WTC11 (cell line): ENCODE results near the gene CBS.

Experiments used
- CBFB ChIP-seq: sonication (generic); formaldehyde crosslinking; IDR thresholded peaks from 2 replicates; pipeline ENCODE4 v1.8.1; 2022; ENCODE audit warnings: mild to moderate bottlenecking, low read depth, missing genetic modification reagents
- CREB1 ChIP-seq: sonication (generic); formaldehyde crosslinking; IDR thresholded peaks from 2 replicates; pipeline ENCODE4 v1.8.0; 2023; ENCODE audit warnings: mild to moderate bottlenecking, missing genetic modification reagents
- CTCF ChIP-seq: fragments of 200-600 bp; IDR thresholded peaks from 2 replicates; pipeline ENCODE4 v1.8.0; 2022; ENCODE audit warnings: antibody characterized with exemption
- E2F4 ChIP-seq: sonication (generic); formaldehyde crosslinking; IDR thresholded peaks from 2 replicates; pipeline ENCODE4 v1.8.1; 2022; ENCODE audit warnings: low read depth, mild to moderate bottlenecking, moderate library complexity, missing genetic modification reagents, borderline replicate concordance
- ESRRA ChIP-seq: sonication (generic); formaldehyde crosslinking; IDR thresholded peaks from 2 replicates; pipeline ENCODE4 v1.8.1; 2022; ENCODE audit warnings: mild to moderate bottlenecking, missing genetic modification reagents, borderline replicate concordance
- FOXJ3 ChIP-seq: sonication (generic); formaldehyde crosslinking; IDR thresholded peaks from 2 replicates; pipeline ENCODE4 v1.9.0; 2021; ENCODE audit warnings: missing genetic modification reagents, mild to moderate bottlenecking, borderline replicate concordance
- HMGXB4 ChIP-seq: sonication (generic); formaldehyde crosslinking; IDR thresholded peaks from 2 replicates; pipeline ENCODE4 v1.8.1; 2023; ENCODE audit warnings: mild to moderate bottlenecking, moderate library complexity, missing genetic modification reagents
- MAX ChIP-seq: sonication (generic); formaldehyde crosslinking; IDR thresholded peaks from 2 replicates; pipeline ENCODE4 v1.8.0; 2022; ENCODE audit warnings: mild to moderate bottlenecking, missing genetic modification reagents
- TEAD4 ChIP-seq: sonication (generic); formaldehyde crosslinking; IDR thresholded peaks from 2 replicates; pipeline ENCODE4 v1.8.0; 2022; ENCODE audit warnings: mild to moderate bottlenecking, missing genetic modification reagents
- USF1 ChIP-seq: sonication (generic); formaldehyde crosslinking; IDR thresholded peaks from 2 replicates; pipeline ENCODE4 v1.8.0; 2022; ENCODE audit warnings: mild to moderate bottlenecking, missing genetic modification reagents
- ZNF121 ChIP-seq: sonication (generic); formaldehyde crosslinking; IDR thresholded peaks from 2 replicates; pipeline ENCODE4 v1.8.0; 2023; ENCODE audit warnings: missing genetic modification reagents
- ZNF512 ChIP-seq: sonication (generic); formaldehyde crosslinking; IDR thresholded peaks from 2 replicates; pipeline ENCODE4 v1.8.1; 2022; ENCODE audit warnings: missing genetic modification reagents, borderline replicate concordance

GRCh38 chr21:43023175-43023574 is 52.5 kb downstream of the CBS start:
- TF ChIP-seq ZNF121 = no peak
- no peak for TF ChIP-seq CTCF
- TF ChIP-seq FOXJ3 = no peak
- no peak for TF ChIP-seq ESRRA (CRISPR knock-in tag)
- TF ChIP-seq HMGXB4 (CRISPR knock-in tag) = no peak
- TF ChIP-seq USF1 (CRISPR knock-in tag) = no peak
- TF ChIP-seq E2F4 (CRISPR knock-in tag) = no peak
- no peak for TF ChIP-seq CREB1 (CRISPR knock-in tag)
- TF ChIP-seq MAX (CRISPR knock-in tag) = no peak
- TF ChIP-seq CBFB (CRISPR knock-in tag) = no peak
- no peak for TF ChIP-seq TEAD4 (CRISPR knock-in tag)
- TF ChIP-seq ZNF512 = no peak
